ENCODE measurements around the gene ASXL3. TPM values are rescaled to one million over a fixed set of nuclear protein-coding genes. Genes with fewer than 3 reads are reported as not detected.
A peak's percentile ranks its signal among the peaks of the same experiment; 100 is the strongest.

ASXL3 gene
- total and polyA plus RNA-seq, 2 donors (not counting 3 experiments of a cell fraction or from before 2014, with no cell fraction given): 0.07 to 0.27 TPM

DNA sequence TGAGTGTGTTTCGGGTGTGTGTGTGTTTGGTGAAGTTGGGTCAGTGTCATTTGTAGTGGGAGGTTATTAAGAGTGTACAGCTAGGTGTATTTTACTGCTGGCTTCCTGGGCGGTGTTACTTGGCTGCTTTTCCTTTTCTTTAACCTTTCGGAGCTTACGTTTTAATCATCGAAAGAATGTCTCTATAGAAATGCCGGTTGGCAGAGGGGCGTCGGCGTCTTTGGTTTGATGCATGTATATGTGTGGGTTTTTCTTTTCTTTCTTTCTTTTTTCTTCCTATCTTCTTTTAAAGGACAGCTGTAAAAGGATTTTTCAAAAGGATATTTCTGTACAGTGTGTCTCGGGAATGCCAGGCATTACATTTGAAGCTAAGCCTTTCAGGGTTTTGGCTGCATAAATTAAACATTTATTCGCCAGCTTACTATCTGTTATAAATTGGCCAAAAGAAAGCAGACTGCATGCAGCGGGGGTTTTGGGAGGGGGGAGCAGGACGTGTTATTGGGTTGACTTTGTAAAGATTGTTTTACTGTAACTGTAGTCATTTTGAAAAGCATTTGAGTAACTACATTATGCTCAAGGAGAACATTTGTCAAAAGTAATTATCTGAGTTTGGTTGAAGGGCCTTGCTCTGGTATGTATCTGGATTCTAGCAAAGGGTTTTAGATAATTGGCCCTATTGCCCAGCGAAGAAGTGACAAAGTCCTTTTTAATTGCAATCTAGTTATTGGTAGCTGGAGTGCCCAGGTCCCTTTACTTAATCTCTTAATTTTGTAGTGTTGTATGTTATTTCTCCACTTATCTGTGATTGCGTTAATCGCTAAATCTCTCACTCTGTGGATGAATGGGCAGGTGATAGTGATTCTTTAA lies 1.6 kb downstream of the ASXL3 start:
- no peaks in the 10 kb centered on the region for H3K36me3 ChIP-seq (ENCODE audit: control insufficient read depth in 2 of 2, extremely low read depth in 1 of 2, insufficient read depth in 2 of 2, low read length in 2 of 2)
- H3K27me3 ChIP-seq (ENCODE audit: control insufficient read depth in 2 of 2, insufficient read depth in 2 of 2, low read length in 2 of 2): peaks cover 22 to 54% of the 10 kb centered on the region in 2 experiments
- H3K9ac ChIP-seq (replicated peaks; ENCODE audit: extremely low read depth, insufficient read depth, low read length): no peak overlapping the region
- no peak for TF ChIP-seq FOS (IDR thresholded peaks at IDR 0.05; ENCODE audit: borderline replicate concordance, insufficient read depth, low read length)
- no peak for TF ChIP-seq MYC (IDR thresholded peaks at IDR 0.05; ENCODE audit: low read depth, low read length)
- peak; percentile 84 for TF ChIP-seq EZH2 (IDR thresholded peaks at IDR 0.05; ENCODE audit: borderline replicate concordance, low read depth, low read length, severe bottlenecking)
- TF ChIP-seq POLR2AphosphoS5 (IDR thresholded peaks at IDR 0.05; ENCODE audit: insufficient read depth, low read depth, low read length): no peak
- no TSS peak for BruUV-seq (replicated peaks)
- H3K27ac ChIP-seq (ENCODE audit: insufficient read depth, low read depth, low read length): no peak overlapping the region
- H2AFZ ChIP-seq (ENCODE audit: low read depth, low read length): peak overlapping the region; percentile 40
- H3K9me1 ChIP-seq (replicated peaks; ENCODE audit: control insufficient read depth, extremely low read depth, insufficient read depth, low read length): no peaks in the 10 kb centered on the region
- no peaks in the 10 kb centered on the region for H3K79me2 ChIP-seq (ENCODE audit: control insufficient read depth, insufficient read depth, low read length)
- no peak for FAIRE-seq
- peak overlapping the region in 1 of 3 experiments; percentile 45 for H3K4me3 ChIP-seq (replicated peaks in 1 of 3; ENCODE audit: insufficient read depth in 1 of 3, low read depth in 1 of 3, low read length in 3 of 3)
- ChIA-PET CTCF (interaction anchor here (1.3 kb wide), 1 partner anchor 12 kb away, joined by 5 read pairs; no protein-coding TSS in a partner anchor), POLR2A (no interaction called here)
- intact Hi-C loops (cut with micrococcal nuclease): loop anchor here (1.0 to 5.0 kb wide), 2 partner anchors 17 to 88 kb away; no protein-coding TSS in a partner anchor
- DNase-seq (ENCODE audit: low read depth, low spot score): peak; percentile 4
- no peaks in the 10 kb centered on the region for H3K9me3 ChIP-seq (replicated peaks; ENCODE audit: control insufficient read depth, insufficient read depth, low read length)
- peak overlapping the region; percentile 54 for H3K4me2 ChIP-seq (ENCODE audit: insufficient read depth, low read length)
- dilution Hi-C loops (cut with MboI; ENCODE audit: extremely low pct_ligation_motif_present, low sequenced_read_pairs): no loop called here
- peaks cover 4% of the 10 kb centered on the region for H3K4me1 ChIP-seq (ENCODE audit: control insufficient read depth, extremely low read depth, insufficient read depth, low read length)
- H4K20me1 ChIP-seq (replicated peaks; ENCODE audit: control insufficient read depth, extremely low read depth, insufficient read depth, low read length): no peaks in the 10 kb centered on the region

DNA sequence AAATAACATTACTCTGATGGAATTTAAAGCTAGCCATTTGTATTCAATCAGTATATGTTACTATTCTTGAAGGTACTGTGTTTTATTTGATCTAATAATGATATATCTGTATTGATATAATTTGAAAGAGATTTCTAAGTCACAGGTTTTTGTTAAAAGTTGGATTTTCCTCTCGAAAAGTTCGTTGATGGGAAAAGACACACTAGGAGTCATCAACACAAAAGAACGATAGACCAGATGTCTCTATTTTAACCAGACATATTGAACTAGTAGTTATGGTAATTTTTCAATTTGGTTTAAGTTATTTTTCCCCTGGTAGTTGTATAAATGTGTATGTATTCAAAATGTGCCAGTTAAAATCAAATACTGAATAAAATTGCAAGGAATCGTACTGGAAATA lies 2.5 kb downstream of the ASXL3 start:
- no peak overlapping the region for H3K4me2 ChIP-seq (ENCODE audit: insufficient read depth, low read length)
- no peak overlapping the region for H3K4me3 ChIP-seq (replicated peaks in 1 of 3; ENCODE audit: insufficient read depth in 1 of 3, low read depth in 1 of 3, low read length in 3 of 3)
- H2AFZ ChIP-seq (ENCODE audit: low read depth, low read length): no peak overlapping the region
- CTCF ChIA-PET: no interaction called here
- no peaks in the 10 kb centered on the region for H3K79me2 ChIP-seq (ENCODE audit: control insufficient read depth, insufficient read depth, low read length)
- no peak overlapping the region for H3K9ac ChIP-seq (replicated peaks; ENCODE audit: extremely low read depth, insufficient read depth, low read length)
- intact Hi-C loops (cut with micrococcal nuclease) (no loop called here), dilution Hi-C loops (cut with MboI; ENCODE audit: extremely low pct_ligation_motif_present, low sequenced_read_pairs) (no loop called here)
- H4K20me1 ChIP-seq (replicated peaks; ENCODE audit: control insufficient read depth, extremely low read depth, insufficient read depth, low read length): no peaks in the 10 kb centered on the region
- H3K27ac ChIP-seq (ENCODE audit: insufficient read depth, low read depth, low read length): no peak overlapping the region
- H3K9me1 ChIP-seq (replicated peaks; ENCODE audit: control insufficient read depth, extremely low read depth, insufficient read depth, low read length): no peaks in the 10 kb centered on the region
- no TSS peak for BruUV-seq (replicated peaks)
- DNase-seq (ENCODE audit: low read depth, low spot score): no peak
- POLR2A ChIA-PET: no interaction called here
- no peak for FAIRE-seq
- peaks cover 18 to 48% of the 10 kb centered on the region in 2 experiments for H3K27me3 ChIP-seq (ENCODE audit: control insufficient read depth in 2 of 2, insufficient read depth in 2 of 2, low read length in 2 of 2)
- no peaks in the 10 kb centered on the region for H3K9me3 ChIP-seq (replicated peaks; ENCODE audit: control insufficient read depth, insufficient read depth, low read length)
- TF ChIP-seq, protein P1, sequence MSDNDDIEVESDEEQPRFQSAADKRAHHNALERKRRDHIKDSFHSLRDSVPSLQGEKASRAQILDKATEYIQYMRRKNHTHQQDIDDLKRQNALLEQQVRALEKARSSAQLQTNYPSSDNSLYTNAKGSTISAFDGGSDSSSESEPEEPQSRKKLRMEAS (IDR thresholded peaks at IDR 0.05; ENCODE audit: insufficient read depth, insufficient read length): no peak
- TF ChIP-seq MYC (IDR thresholded peaks at IDR 0.05; ENCODE audit: low read depth, low read length) (no peak), POLR2A (IDR thresholded peaks at IDR 0.05; ENCODE audit: low read depth, low read length) (no peak), GATA2 (IDR thresholded peaks at IDR 0.05; ENCODE audit: insufficient read depth, insufficient read length, low read depth, low read length) (no peak), POLR2AphosphoS5 (IDR thresholded peaks at IDR 0.05; ENCODE audit: insufficient read depth, low read depth, low read length) (no peak), EZH2 (IDR thresholded peaks at IDR 0.05; ENCODE audit: borderline replicate concordance, low read depth, low read length, severe bottlenecking) (no peak), FOS (IDR thresholded peaks at IDR 0.05; ENCODE audit: borderline replicate concordance, insufficient read depth, low read length) (no peak)
- TF ChIP-seq, protein P2, sequence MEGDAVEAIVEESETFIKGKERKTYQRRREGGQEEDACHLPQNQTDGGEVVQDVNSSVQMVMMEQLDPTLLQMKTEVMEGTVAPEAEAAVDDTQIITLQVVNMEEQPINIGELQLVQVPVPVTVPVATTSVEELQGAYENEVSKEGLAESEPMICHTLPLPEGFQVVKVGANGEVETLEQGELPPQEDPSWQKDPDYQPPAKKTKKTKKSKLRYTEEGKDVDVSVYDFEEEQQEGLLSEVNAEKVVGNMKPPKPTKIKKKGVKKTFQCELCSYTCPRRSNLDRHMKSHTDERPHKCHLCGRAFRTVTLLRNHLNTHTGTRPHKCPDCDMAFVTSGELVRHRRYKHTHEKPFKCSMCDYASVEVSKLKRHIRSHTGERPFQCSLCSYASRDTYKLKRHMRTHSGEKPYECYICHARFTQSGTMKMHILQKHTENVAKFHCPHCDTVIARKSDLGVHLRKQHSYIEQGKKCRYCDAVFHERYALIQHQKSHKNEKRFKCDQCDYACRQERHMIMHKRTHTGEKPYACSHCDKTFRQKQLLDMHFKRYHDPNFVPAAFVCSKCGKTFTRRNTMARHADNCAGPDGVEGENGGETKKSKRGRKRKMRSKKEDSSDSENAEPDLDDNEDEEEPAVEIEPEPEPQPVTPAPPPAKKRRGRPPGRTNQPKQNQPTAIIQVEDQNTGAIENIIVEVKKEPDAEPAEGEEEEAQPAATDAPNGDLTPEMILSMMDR (IDR thresholded peaks at IDR 0.05; ENCODE audit: extremely low read depth in 1 of 2, insufficient read depth in 1 of 2, low read depth in 1 of 2, low read length in 2 of 2): no peak
- H3K36me3 ChIP-seq (ENCODE audit: control insufficient read depth in 2 of 2, extremely low read depth in 1 of 2, insufficient read depth in 2 of 2, low read length in 2 of 2): no peaks in the 10 kb centered on the region
- H3K4me1 ChIP-seq (ENCODE audit: control insufficient read depth, extremely low read depth, insufficient read depth, low read length): peaks cover 4% of the 10 kb centered on the region
